ENCODE data around the gene DLD.

DNA sequence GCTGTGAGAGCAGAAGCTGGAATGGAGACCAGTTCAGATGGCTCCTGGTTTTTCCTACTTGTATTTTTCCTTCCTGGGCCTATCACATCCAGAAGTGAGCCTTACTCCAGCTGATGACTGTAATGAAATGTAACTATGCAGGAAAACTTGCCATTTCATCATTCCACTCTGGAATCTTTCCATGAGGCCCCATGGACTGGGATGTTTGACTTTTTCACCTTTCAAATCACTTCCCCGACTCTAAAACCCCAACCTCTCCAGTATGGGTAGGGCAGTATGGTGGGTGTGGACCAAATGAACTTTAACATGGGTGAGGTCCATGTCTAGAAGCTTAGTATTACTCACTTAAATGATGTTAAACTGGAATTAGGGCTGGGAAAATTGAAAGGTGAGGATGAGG, 40.3 kb upstream of the DLD start:
- TF ChIP-seq, protein P1, sequence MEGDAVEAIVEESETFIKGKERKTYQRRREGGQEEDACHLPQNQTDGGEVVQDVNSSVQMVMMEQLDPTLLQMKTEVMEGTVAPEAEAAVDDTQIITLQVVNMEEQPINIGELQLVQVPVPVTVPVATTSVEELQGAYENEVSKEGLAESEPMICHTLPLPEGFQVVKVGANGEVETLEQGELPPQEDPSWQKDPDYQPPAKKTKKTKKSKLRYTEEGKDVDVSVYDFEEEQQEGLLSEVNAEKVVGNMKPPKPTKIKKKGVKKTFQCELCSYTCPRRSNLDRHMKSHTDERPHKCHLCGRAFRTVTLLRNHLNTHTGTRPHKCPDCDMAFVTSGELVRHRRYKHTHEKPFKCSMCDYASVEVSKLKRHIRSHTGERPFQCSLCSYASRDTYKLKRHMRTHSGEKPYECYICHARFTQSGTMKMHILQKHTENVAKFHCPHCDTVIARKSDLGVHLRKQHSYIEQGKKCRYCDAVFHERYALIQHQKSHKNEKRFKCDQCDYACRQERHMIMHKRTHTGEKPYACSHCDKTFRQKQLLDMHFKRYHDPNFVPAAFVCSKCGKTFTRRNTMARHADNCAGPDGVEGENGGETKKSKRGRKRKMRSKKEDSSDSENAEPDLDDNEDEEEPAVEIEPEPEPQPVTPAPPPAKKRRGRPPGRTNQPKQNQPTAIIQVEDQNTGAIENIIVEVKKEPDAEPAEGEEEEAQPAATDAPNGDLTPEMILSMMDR (IDR thresholded peaks at IDR 0.05; ENCODE audit: borderline replicate concordance, extremely low read depth, low read length, poor library complexity, severe bottlenecking), result no peak
- no peak for TF ChIP-seq EZH2 (IDR thresholded peaks at IDR 0.05; ENCODE audit: borderline replicate concordance, low read depth, low read length, severe bottlenecking)

All from DND-41 (cell line).